ENCODE data around the gene CKLF.

GRCh38 chr16:66553223-66553622 lies 847 bp downstream of the CKLF start:
- TF ChIP-seq SIN3A (IDR thresholded peaks at IDR 0.05; ENCODE audit: borderline replicate concordance, insufficient read depth, low read length) (no peak), POLR2AphosphoS5 (IDR thresholded peaks at IDR 0.05; ENCODE audit: low read depth, low read length) (no peak)
